ENCODE data around the gene CERKL. TPM values are rescaled to one million over a fixed set of nuclear protein-coding genes. Genes with fewer than 3 reads are reported as not detected.

The CERKL gene
- total and polyA plus RNA-seq, 12 donors: 0.03 TPM; not detected in 11

- no peaks in the 10 kb centered on the region for H3K36me3 ChIP-seq (replicated peaks in 1 of 2)
- intact Hi-C loops (cut with DNase I): loop anchor here in 1 of 2 donors (10.0 kb wide), 1 partner anchor 139 kb away; no protein-coding TSS in a partner anchor
These were observed 81.3 kb downstream of the CERKL start for GRCh38 chr2:181575650-181576025.

DNA sequence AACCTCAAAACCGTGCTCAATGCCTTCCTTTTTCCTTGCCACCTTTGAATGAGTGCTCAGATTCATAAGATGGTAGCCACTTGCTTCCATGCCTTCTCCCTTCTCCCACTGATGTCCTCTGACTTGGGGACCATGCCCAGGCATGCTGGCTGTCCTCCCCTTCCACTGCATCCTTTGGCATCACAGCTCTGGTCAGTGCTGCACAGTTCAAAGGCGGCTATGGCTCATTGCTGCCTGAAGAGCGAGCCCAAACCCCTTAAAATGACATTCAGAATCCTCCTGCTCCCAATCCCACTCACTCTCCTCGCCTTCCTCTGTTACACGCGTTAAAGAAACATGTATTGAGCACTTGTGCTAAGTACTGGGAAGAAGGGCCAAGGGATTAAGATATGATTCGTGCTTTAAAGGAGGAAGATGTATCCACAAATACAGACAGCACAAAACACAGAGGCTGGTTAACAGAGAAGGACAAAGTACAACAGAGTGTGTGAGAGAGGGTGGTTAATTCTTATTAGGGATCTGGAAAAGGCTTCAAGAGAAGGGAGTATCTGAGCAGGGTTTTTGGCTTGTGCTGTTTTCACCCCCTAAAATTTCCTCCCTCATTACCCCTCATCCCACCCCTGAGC, 81.8 kb downstream of the CERKL start:
- Histone ChIP-seq H3K27ac (no peak overlapping the region), H3K9me3 (replicated peaks in 1 of 3) (no peaks in the 10 kb centered on the region), H3K27me3 (no peaks in the 10 kb centered on the region), H3K36me3 (replicated peaks in 1 of 2) (no peaks in the 10 kb centered on the region), H3K4me1 (replicated peaks in 1 of 2) (no peaks in the 10 kb centered on the region), H3K4me3 (no peak overlapping the region)
- TF ChIP-seq CTCF (IDR thresholded peaks at IDR 0.05): no peak
- intact Hi-C loops (cut with DNase I): loop anchor here in 1 of 2 donors (10.0 kb wide), 1 partner anchor 140 kb away; no protein-coding TSS in a partner anchor
- 57 to 66% (median 58%) methylated on average over 7 of the region's 7 CpGs for WGBS, 4 donors
- no peak for DNase-seq

More at GRCh38 chr2:181575650-181576025, 81.3 kb downstream of the CERKL start:
- DNase-seq: no peak
- Histone ChIP-seq H3K27me3 (no peaks in the 10 kb centered on the region), H3K27ac (no peak overlapping the region), H3K4me1 (replicated peaks in 1 of 2) (no peaks in the 10 kb centered on the region), H3K4me3 (no peak overlapping the region), H3K9me3 (replicated peaks in 1 of 3) (no peaks in the 10 kb centered on the region)
- WGBS, 4 donors: 45 to 47% (median 46%) methylated on average over 2 of the region's 2 CpGs
- no peak for TF ChIP-seq CTCF (IDR thresholded peaks at IDR 0.05)
- no peak for TF ChIP-seq POLR2A (IDR thresholded peaks at IDR 0.05)

DNA sequence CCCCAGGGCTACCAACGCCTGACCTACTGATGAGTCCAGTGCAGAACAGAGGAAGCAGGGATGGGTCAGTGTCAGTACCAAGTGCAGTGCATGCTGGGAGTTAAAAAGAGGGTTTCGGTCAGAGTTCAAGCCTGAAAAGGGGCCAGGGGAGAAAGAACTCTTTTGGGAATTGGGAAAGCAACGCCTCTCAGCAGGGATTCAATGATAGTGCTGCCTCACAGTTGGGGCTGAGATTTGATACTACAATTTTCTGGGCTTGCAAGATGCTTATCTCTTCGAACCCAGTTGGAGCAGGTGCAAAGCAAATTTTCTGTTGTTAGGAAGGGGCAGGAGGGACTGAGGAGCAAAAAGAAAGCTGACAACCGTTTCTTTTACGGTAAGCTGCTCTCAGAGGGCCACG, 82.6 kb downstream of the CERKL start:
- no peak overlapping the region for H3K27ac ChIP-seq
- no peaks in the 10 kb centered on the region for H3K36me3 ChIP-seq (replicated peaks in 1 of 2)
- H3K4me3 ChIP-seq: no peak overlapping the region
- WGBS, 4 donors: 61 to 71% (median 66%) methylated on average over 7 of the region's 7 CpGs
- no peak for TF ChIP-seq POLR2A (IDR thresholded peaks at IDR 0.05)
- no peak for TF ChIP-seq CTCF (IDR thresholded peaks at IDR 0.05)
- H3K4me1 ChIP-seq (replicated peaks in 1 of 2): no peaks in the 10 kb centered on the region
- H3K9me3 ChIP-seq (replicated peaks in 1 of 3): no peaks in the 10 kb centered on the region
- intact Hi-C loops (cut with DNase I): loop anchor here in 1 of 2 donors (10.0 kb wide), 1 partner anchor 140 kb away; no protein-coding TSS in a partner anchor
- no peaks in the 10 kb centered on the region for H3K27me3 ChIP-seq
- DNase-seq: no peak

DNA sequence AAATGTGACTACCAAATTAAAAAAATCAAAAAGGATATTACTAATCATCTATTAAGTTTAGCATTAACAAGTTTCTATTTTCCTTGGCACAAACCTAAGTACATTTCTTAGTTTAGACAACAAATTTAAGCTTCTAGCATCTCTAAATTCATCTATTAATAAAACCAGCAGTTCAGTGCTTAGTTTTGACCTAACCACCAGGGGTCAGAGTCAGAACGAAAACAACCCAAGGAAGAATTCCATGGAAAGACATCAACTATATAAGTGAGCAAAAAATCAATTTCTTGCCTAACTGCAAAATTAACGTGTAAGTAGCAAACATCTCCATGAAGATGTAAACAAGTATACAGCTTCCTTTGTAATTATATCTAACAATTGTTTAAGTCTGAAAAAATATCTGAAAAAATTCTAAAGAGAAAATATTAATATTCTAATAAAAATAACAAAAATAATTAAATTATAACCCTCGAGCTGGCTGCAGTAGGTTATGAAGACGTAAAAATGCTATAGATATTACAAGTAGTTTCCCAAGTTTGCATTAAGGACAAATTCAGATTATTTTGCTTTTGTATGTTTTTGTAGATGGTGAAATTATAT, 83.7 kb downstream of the CERKL start:
- intact Hi-C loops (cut with DNase I): loop anchor here in 1 of 2 donors (10.0 kb wide), 1 partner anchor 142 kb away; no protein-coding TSS in a partner anchor
- TF ChIP-seq POLR2A (IDR thresholded peaks at IDR 0.05) (no peak), CTCF (IDR thresholded peaks at IDR 0.05) (peak in 1 of 6 experiments; percentile 31)
- H3K4me3 ChIP-seq: no peak overlapping the region

More for the DNA sequence above, 83.7 kb downstream of the CERKL start:
- WGBS, 4 donors: 28 to 40% (median 36%) methylated on average over 4 of the region's 4 CpGs
- no peaks in the 10 kb centered on the region for H3K9me3 ChIP-seq (replicated peaks in 1 of 3)
- no peaks in the 10 kb centered on the region for H3K4me1 ChIP-seq (replicated peaks in 1 of 2)
- DNase-seq: no peak
- H3K27ac ChIP-seq: no peak overlapping the region
- no peaks in the 10 kb centered on the region for H3K36me3 ChIP-seq (replicated peaks in 1 of 2)
- H3K27me3 ChIP-seq: no peaks in the 10 kb centered on the region
